AG09319 (cell line): ENCODE measurements around the gene FYN.

ENCODE experiments used
- DNase-seq: peaks from one replicate; pipeline ENCODE4 v3.0.0-alpha.2; 2010; ENCODE audit warnings: low read depth; ENCODE audit errors: extremely low read depth
- TF ChIP-seq, protein P1 (sequence below): IDR thresholded peaks from 2 replicates; pipeline ENCODE4 v1.5.1; 2011; ENCODE audit warnings: low read depth, mild to moderate bottlenecking, inconsistent platforms, low read length, moderate library complexity

The FYN gene

GRCh38 chr6:111738156-111738555, 135.1 kb downstream of the FYN start:
- no peak for DNase-seq
- TF ChIP-seq, protein P1, sequence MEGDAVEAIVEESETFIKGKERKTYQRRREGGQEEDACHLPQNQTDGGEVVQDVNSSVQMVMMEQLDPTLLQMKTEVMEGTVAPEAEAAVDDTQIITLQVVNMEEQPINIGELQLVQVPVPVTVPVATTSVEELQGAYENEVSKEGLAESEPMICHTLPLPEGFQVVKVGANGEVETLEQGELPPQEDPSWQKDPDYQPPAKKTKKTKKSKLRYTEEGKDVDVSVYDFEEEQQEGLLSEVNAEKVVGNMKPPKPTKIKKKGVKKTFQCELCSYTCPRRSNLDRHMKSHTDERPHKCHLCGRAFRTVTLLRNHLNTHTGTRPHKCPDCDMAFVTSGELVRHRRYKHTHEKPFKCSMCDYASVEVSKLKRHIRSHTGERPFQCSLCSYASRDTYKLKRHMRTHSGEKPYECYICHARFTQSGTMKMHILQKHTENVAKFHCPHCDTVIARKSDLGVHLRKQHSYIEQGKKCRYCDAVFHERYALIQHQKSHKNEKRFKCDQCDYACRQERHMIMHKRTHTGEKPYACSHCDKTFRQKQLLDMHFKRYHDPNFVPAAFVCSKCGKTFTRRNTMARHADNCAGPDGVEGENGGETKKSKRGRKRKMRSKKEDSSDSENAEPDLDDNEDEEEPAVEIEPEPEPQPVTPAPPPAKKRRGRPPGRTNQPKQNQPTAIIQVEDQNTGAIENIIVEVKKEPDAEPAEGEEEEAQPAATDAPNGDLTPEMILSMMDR = no peak

- TF ChIP-seq, protein P1 = no peak
- no peak for DNase-seq
These were observed 136.2 kb downstream of the FYN start for GRCh38 chr6:111737065-111737521.

GRCh38 chr6:111736005-111736608, 137.1 kb downstream of the FYN start:
- no peak for DNase-seq
- TF ChIP-seq, protein P1 = no peak

DNA sequence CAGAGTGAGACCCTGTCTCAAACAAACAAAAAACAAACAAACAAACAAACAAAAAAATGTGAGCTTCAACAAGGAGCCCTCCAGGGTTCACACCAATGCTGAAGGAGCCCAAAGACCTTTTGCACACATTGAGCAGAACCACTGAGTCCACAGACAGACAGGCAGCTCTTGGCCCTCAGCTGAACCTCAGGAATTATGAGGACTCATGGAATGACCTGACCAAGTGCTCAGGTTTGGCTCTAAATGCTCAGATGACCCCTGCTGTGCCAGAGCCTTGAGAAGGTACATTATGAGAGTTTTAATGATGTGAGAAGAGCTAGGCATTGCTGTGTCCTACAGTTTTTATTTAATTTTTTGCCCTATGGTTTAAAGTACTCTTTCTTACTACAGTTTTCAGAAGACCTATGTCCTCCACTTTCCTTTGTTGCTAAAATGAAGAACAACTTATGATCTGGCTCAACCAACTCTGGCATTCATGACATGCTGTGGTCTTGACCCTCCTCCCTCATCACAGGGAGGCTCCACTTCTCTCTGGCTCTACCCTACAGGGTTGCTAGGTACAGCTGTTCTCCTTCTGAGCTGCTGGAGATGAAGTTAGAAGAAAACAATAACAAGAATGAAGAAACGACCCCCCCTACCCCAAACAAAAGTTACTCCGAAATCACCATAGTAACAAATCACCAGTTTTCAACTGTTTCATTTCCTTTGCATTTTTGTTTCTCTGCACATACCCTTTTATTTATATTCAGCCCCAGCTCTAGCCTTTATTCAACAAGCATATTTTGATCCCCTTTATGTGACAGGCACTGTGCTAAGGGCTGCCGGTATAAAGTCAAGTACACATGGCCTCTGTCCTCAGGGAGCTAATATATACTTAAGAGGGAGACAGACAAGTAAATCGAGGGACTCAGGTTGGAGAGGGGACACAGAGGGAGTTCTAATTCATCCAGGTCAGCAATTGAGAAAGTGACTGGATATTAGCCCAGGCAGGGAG, 138.9 kb downstream of the FYN start:
- TF ChIP-seq, protein P1 = no peak
- DNase-seq = no peak

GRCh38 chr6:111732390-111732789, 140.9 kb downstream of the FYN start:
- TF ChIP-seq, protein P1 = no peak
- DNase-seq = no peak

- DNase-seq = no peak
- TF ChIP-seq, protein P1 = no peak
These were observed 141.6 kb downstream of the FYN start for GRCh38 chr6:111731456-111732195.
